NCI-H1694 (cell line): Measurements from ENCODE around the gene ISY1.

Source experiments
- DNase-seq: peaks from one replicate; lab custom pipeline; 2025; lab: John Stamatoyannopoulos, UW

The ISY1 gene

GRCh38 chr3:129087138-129087702, 73.6 kb downstream of the ISY1 start:
- no peak for DNase-seq

GRCh38 chr3:129085818-129086217, 75.0 kb downstream of the ISY1 start:
- no peak for DNase-seq

- no peak for DNase-seq
These were observed 75.6 kb downstream of the ISY1 start for GRCh38 chr3:129085165-129085715.

- DNase-seq, result no peak
These were observed 76.4 kb downstream of the ISY1 start for GRCh38 chr3:129084501-129084900.

- DNase-seq, result no peak
These were observed 78.8 kb downstream of the ISY1 start for GRCh38 chr3:129082026-129082425.

GRCh38 chr3:129081503-129081902, 79.4 kb downstream of the ISY1 start:
- DNase-seq, result no peak

GRCh38 chr3:129078510-129078909, 82.4 kb downstream of the ISY1 start:
- no peak for DNase-seq
